ENCODE measurements around the gene PTPRG. TPM values are rescaled to one million over a fixed set of nuclear protein-coding genes. Genes with fewer than 3 reads are reported as not detected.

Gene PTPRG
- total and polyA plus RNA-seq, 2 of the 13 experiments (the other 11 are each of a cell fraction or from before 2014, with no cell fraction given): 8.0 to 25.3 TPM

DNA sequence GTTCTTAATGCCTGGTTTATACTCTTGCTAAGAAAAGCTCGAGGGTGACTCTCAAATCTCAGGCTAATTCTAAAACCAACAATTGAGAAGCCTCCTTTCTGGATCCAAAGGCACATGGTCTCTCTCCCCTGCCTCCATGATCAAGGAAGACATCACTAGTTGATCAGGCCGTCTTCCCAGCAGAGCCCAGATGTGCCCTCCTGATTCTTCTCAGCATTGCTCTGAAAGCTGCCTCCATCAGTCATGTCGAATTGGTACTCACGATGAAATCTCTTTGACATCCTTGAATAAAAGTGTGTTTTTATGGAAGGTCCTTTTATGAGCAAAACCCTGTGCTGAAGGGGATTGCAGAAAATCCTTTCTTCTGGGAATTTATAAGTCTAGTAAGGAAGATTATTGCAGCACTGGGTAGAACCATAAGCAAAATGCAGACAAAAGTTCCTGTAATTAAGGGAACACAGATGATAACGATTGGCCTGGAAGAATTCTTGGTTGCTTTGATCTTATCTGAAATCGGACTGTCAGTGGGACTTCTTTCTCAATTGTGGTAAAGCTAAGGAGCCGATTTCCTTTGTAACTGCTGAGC is 345.9 kb downstream of the PTPRG start:
- ATAC-seq (no peak), FAIRE-seq (no peak), DNase-seq (ENCODE audit: low spot score) (no peak)
- TF ChIP-seq SIX4 (CRISPR knock-in tag; IDR thresholded peaks at IDR 0.05): no peak
- TF ChIP-seq ZNF674 (CRISPR knock-in tag; IDR thresholded peaks at IDR 0.05; ENCODE audit: low read depth): no peak
- in situ Hi-C loops (cut with HindIII; ENCODE audit: extremely low pct_ligation_motif_present, low pct_unique_long_range_greater_than_20kb): no loop called here
- BruUV-seq (replicated peaks): no TSS peak
- CTCF ChIA-PET (ENCODE audit: low intra/inter-chr PET ratio, low total read pairs): no interaction called here
- Histone ChIP-seq H3K27me3 (ENCODE audit: control insufficient read depth in 1 of 2, insufficient read depth in 2 of 2, low read length in 2 of 2) (no peaks in the 10 kb centered on the region), H2AFZ (ENCODE audit: low read length) (no peak overlapping the region), H3K79me2 (ENCODE audit: insufficient read depth, low read length) (no peaks in the 10 kb centered on the region), H3K36me3 (replicated peaks in 1 of 2; ENCODE audit: control insufficient read depth in 1 of 2, insufficient read depth in 2 of 2, low read length in 2 of 2) (no peaks in the 10 kb centered on the region), H3K4me1 (ENCODE audit: insufficient read depth, low read length) (no peaks in the 10 kb centered on the region), H3K9ac (ENCODE audit: insufficient read depth, low read depth, low read length) (no peak overlapping the region), H3K4me3 (replicated peaks in 1 of 3; ENCODE audit: insufficient read depth in 1 of 3, low read depth in 2 of 3, low read length in 3 of 3) (no peak overlapping the region), H3K9me3 (ENCODE audit: low read length) (no peaks in the 10 kb centered on the region), H3K27ac (ENCODE audit: extremely low read length, insufficient read depth, low read length) (no peak overlapping the region), H3K4me2 (ENCODE audit: low read depth, low read length) (no peak overlapping the region), H4K20me1 (ENCODE audit: insufficient read depth, low read length) (no peaks in the 10 kb centered on the region)
- POLR2A ChIA-PET: no interaction called here
- WGBS (ENCODE audit: low lambda C conversion rate): 90% methylated on average over 7 of the region's 7 CpGs
- intact Hi-C loops (cut with micrococcal nuclease; ENCODE audit: unreplicated experiment): no loop called here

DNA sequence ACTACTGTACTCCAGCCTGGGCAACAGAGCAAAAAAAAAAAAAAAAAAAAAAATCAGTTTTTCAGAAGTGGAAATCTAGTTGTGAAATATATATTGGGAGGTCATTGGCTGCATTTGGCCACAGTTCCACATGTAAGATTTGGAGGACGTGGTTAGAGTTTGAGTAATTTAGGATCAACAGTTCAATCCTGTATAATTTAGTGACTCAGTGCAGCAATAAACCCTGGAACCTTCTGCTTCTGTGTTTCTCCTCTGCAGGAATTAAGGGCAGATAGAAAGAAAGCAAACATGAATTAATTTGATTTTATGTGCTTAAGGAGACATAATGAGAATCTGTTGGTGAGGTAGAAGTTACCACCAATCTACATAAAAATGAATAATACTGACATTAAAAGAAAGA is 347.0 kb downstream of the PTPRG start:
- FAIRE-seq: no peak
- no TSS peak for BruUV-seq (replicated peaks)
- POLR2A ChIA-PET: no interaction called here
- CTCF ChIA-PET (ENCODE audit: low intra/inter-chr PET ratio, low total read pairs): no interaction called here
- Histone ChIP-seq H3K4me3 (replicated peaks in 1 of 3; ENCODE audit: insufficient read depth in 1 of 3, low read depth in 2 of 3, low read length in 3 of 3) (no peak overlapping the region), H3K9ac (ENCODE audit: insufficient read depth, low read depth, low read length) (no peak overlapping the region), H3K27me3 (ENCODE audit: control insufficient read depth in 1 of 2, insufficient read depth in 2 of 2, low read length in 2 of 2) (no peaks in the 10 kb centered on the region), H3K4me1 (ENCODE audit: insufficient read depth, low read length) (no peaks in the 10 kb centered on the region), H3K4me2 (ENCODE audit: low read depth, low read length) (no peak overlapping the region), H3K27ac (ENCODE audit: extremely low read length, insufficient read depth, low read length) (no peak overlapping the region), H3K79me2 (ENCODE audit: insufficient read depth, low read length) (no peaks in the 10 kb centered on the region), H2AFZ (ENCODE audit: low read length) (no peak overlapping the region), H3K9me3 (ENCODE audit: low read length) (no peaks in the 10 kb centered on the region), H3K36me3 (replicated peaks in 1 of 2; ENCODE audit: control insufficient read depth in 1 of 2, insufficient read depth in 2 of 2, low read length in 2 of 2) (no peaks in the 10 kb centered on the region), H4K20me1 (ENCODE audit: insufficient read depth, low read length) (no peaks in the 10 kb centered on the region)
- TF ChIP-seq U2AF2 (IDR thresholded peaks at IDR 0.05; ENCODE audit: low read depth, low read length): no peak
- TF ChIP-seq ZNF878 (CRISPR knock-in tag; IDR thresholded peaks at IDR 0.05): no peak
- TF ChIP-seq KAT2B (IDR thresholded peaks at IDR 0.05; ENCODE audit: borderline replicate concordance, low read depth, low read length): no peak
- no peak for TF ChIP-seq CREB1 (IDR thresholded peaks at IDR 0.05)
- no peak for TF ChIP-seq CREB1 (CRISPR knock-in tag; IDR thresholded peaks at IDR 0.05)
- TF ChIP-seq SNRNP70 (IDR thresholded peaks at IDR 0.05; ENCODE audit: low read depth, low read length): no peak
- TF ChIP-seq, protein P1, sequence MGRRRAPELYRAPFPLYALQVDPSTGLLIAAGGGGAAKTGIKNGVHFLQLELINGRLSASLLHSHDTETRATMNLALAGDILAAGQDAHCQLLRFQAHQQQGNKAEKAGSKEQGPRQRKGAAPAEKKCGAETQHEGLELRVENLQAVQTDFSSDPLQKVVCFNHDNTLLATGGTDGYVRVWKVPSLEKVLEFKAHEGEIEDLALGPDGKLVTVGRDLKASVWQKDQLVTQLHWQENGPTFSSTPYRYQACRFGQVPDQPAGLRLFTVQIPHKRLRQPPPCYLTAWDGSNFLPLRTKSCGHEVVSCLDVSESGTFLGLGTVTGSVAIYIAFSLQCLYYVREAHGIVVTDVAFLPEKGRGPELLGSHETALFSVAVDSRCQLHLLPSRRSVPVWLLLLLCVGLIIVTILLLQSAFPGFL (CRISPR knock-in tag; IDR thresholded peaks at IDR 0.05): no peak
- intact Hi-C loops (cut with micrococcal nuclease; ENCODE audit: unreplicated experiment) (no loop called here), in situ Hi-C loops (cut with HindIII; ENCODE audit: extremely low pct_ligation_motif_present, low pct_unique_long_range_greater_than_20kb) (no loop called here)
- 97% methylated on average over 1 of the region's 1 CpG for WGBS (ENCODE audit: low lambda C conversion rate)
- DNase-seq (ENCODE audit: low spot score): no peak
- ATAC-seq: no peak

Measured in HepG2 (cell line).